ENCODE data around the gene OPTN.

Gene OPTN

DNA sequence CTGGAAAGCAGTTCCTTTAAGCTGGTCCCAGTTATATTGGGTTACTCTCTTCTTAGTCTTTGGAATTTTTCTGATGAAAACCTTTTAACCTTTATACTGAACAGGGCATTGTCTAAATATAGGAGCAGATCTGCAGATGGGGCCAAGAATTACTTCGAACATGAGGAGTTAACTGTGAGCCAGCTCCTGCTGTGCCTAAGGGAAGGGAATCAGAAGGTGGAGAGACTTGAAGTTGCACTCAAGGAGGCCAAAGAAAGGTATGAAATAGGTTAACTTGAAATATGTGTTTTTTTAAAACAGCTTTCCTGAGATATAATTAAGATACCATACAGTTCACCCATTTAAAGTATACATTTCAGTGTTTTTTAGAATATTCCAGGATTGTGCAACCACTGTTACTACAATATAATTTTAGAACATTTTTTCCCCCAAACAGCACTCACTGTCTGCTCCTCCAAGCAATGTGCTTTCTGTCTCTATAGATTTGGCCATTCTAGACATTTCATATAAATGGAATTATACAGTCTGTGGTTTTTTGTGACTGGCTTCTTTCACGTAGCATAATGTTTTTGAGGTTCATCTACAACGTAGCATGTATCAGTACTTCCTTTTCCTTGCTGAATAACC lies 18.9 kb downstream of the OPTN start:
- H3K36me3 ChIP-seq (ENCODE audit: control insufficient read depth, insufficient read depth, low read length): no peaks in the 10 kb centered on the region
- no peak overlapping the region for H3K27ac ChIP-seq (ENCODE audit: insufficient read depth, low read depth, low read length, poor library complexity, severe bottlenecking)
- H3K9me3 ChIP-seq (ENCODE audit: control insufficient read depth, low read length): no peaks in the 10 kb centered on the region
- no peaks in the 10 kb centered on the region for H3K4me1 ChIP-seq (ENCODE audit: control insufficient read depth, insufficient read depth, low read length)
- no peak overlapping the region for H3K4me3 ChIP-seq (ENCODE audit: insufficient read depth, low read depth, low read length)
- no peaks in the 10 kb centered on the region for H3K27me3 ChIP-seq (ENCODE audit: control insufficient read depth, insufficient read depth, low read length, poor library complexity, severe bottlenecking)
- WGBS, 2 experiments: 88 to 99% methylated on average over 3 of the region's 3 CpGs

GRCh38 chr10:13120786-13121499 lies 21.0 kb downstream of the OPTN start:
- Histone ChIP-seq H3K4me1 (ENCODE audit: control insufficient read depth, insufficient read depth, low read length) (no peaks in the 10 kb centered on the region), H3K36me3 (ENCODE audit: control insufficient read depth, insufficient read depth, low read length) (no peaks in the 10 kb centered on the region), H3K27ac (ENCODE audit: insufficient read depth, low read depth, low read length, poor library complexity, severe bottlenecking) (no peak overlapping the region), H3K4me3 (ENCODE audit: insufficient read depth, low read depth, low read length) (no peak overlapping the region), H3K9me3 (ENCODE audit: control insufficient read depth, low read length) (no peaks in the 10 kb centered on the region), H3K27me3 (ENCODE audit: control insufficient read depth, insufficient read depth, low read length, poor library complexity, severe bottlenecking) (no peaks in the 10 kb centered on the region)
- 78 to 80% methylated on average over 7 to 10 of the region's 10 CpGs for WGBS, 2 experiments

DNA sequence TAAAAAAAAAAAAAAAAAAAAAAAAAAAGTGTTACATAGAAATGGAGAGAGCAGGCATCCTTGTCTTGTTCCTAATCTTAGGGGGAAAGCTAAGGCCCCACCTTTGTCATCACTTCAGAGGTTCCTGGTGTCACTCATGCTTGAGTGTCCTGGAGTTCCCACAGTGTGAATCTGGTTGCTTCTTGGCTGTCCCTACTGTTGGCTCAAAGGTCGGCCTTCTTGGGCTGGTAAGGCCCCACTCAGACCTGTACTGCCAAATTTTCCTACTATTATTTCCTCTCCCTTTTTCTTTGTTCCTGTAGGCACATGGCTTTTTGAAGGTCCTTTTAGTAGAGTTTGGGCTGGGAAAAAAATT lies 21.5 kb downstream of the OPTN start:
- H3K4me1 ChIP-seq (ENCODE audit: control insufficient read depth, insufficient read depth, low read length): no peaks in the 10 kb centered on the region
- no peaks in the 10 kb centered on the region for H3K9me3 ChIP-seq (ENCODE audit: control insufficient read depth, low read length)
- H3K27me3 ChIP-seq (ENCODE audit: control insufficient read depth, insufficient read depth, low read length, poor library complexity, severe bottlenecking): no peaks in the 10 kb centered on the region
- no peaks in the 10 kb centered on the region for H3K36me3 ChIP-seq (ENCODE audit: control insufficient read depth, insufficient read depth, low read length)
- H3K27ac ChIP-seq (ENCODE audit: insufficient read depth, low read depth, low read length, poor library complexity, severe bottlenecking): no peak overlapping the region
- H3K4me3 ChIP-seq (ENCODE audit: insufficient read depth, low read depth, low read length): no peak overlapping the region
- WGBS, 2 experiments: 88 to 100% methylated on average over 1 of the region's 1 CpG

GRCh38 chr10:13136651-13137050 lies 36.7 kb downstream of the OPTN start:
- 94 to 96% methylated on average over 8 of the region's 8 CpGs for WGBS, 2 experiments
- Histone ChIP-seq H3K27me3 (ENCODE audit: control insufficient read depth, insufficient read depth, low read length, poor library complexity, severe bottlenecking) (no peaks in the 10 kb centered on the region), H3K9me3 (ENCODE audit: control insufficient read depth, low read length) (no peaks in the 10 kb centered on the region), H3K4me3 (ENCODE audit: insufficient read depth, low read depth, low read length) (no peak overlapping the region), H3K27ac (ENCODE audit: insufficient read depth, low read depth, low read length, poor library complexity, severe bottlenecking) (no peak overlapping the region), H3K4me1 (ENCODE audit: control insufficient read depth, insufficient read depth, low read length) (peaks cover 16% of the 10 kb centered on the region), H3K36me3 (ENCODE audit: control insufficient read depth, insufficient read depth, low read length) (peaks cover 3% of the 10 kb centered on the region)

DNA sequence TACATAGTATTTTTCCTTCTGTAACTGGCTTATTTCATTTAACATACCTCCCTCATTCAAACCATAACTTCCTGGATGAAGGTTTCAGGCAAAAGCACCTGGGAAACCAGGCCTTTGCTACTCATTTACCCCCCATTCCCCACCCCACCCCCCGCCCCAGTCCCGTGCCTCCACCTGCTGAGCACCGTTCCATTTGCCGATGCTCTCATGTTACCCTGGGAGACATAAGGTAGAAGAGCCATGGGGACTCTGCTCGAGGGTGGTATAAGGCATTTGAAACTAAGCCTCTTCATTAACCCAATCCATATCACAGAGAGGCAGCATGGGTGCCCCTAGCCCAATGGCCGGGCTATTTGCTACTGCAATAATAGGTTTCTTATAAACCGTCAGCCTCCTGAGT lies 39.2 kb downstream of the OPTN start:
- H3K36me3 ChIP-seq (ENCODE audit: control insufficient read depth, insufficient read depth, low read length): no peaks in the 10 kb centered on the region
- peaks cover 18% of the 10 kb centered on the region for H3K4me1 ChIP-seq (ENCODE audit: control insufficient read depth, insufficient read depth, low read length)
- 27 to 40% methylated on average over 3 to 7 of the region's 7 CpGs for WGBS, 2 experiments
- no peak overlapping the region for H3K4me3 ChIP-seq (ENCODE audit: insufficient read depth, low read depth, low read length)
- no peaks in the 10 kb centered on the region for H3K27me3 ChIP-seq (ENCODE audit: control insufficient read depth, insufficient read depth, low read length, poor library complexity, severe bottlenecking)
- peak overlapping the region; percentile 36 for H3K27ac ChIP-seq (ENCODE audit: insufficient read depth, low read depth, low read length, poor library complexity, severe bottlenecking)
- no peaks in the 10 kb centered on the region for H3K9me3 ChIP-seq (ENCODE audit: control insufficient read depth, low read length)

DNA sequence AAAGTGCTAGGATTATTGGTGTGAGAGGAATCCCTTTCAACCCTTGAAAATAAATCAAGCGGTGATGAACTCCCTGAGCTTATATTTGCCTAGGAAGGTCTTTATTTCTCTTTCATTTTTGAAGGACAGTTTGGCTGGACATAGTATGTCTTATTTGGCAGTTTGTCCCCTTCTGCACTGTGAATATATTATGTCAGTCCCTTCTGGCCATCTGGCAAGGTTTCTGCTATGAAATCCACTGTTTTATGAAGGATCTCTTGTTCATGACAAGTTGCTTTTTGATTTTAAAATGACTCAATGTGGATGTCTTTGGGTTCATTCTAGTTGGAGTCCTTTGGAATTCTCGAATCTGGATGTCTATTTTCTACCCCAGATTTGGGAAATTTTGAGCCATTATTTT lies 39.7 kb downstream of the OPTN start:
- Histone ChIP-seq H3K4me1 (ENCODE audit: control insufficient read depth, insufficient read depth, low read length) (peaks cover 18% of the 10 kb centered on the region), H3K36me3 (ENCODE audit: control insufficient read depth, insufficient read depth, low read length) (no peaks in the 10 kb centered on the region), H3K27me3 (ENCODE audit: control insufficient read depth, insufficient read depth, low read length, poor library complexity, severe bottlenecking) (no peaks in the 10 kb centered on the region), H3K27ac (ENCODE audit: insufficient read depth, low read depth, low read length, poor library complexity, severe bottlenecking) (no peak overlapping the region), H3K4me3 (ENCODE audit: insufficient read depth, low read depth, low read length) (no peak overlapping the region), H3K9me3 (ENCODE audit: control insufficient read depth, low read length) (no peaks in the 10 kb centered on the region)
- WGBS, 2 experiments: 93 to 100% methylated on average over 2 of the region's 2 CpGs

DNA sequence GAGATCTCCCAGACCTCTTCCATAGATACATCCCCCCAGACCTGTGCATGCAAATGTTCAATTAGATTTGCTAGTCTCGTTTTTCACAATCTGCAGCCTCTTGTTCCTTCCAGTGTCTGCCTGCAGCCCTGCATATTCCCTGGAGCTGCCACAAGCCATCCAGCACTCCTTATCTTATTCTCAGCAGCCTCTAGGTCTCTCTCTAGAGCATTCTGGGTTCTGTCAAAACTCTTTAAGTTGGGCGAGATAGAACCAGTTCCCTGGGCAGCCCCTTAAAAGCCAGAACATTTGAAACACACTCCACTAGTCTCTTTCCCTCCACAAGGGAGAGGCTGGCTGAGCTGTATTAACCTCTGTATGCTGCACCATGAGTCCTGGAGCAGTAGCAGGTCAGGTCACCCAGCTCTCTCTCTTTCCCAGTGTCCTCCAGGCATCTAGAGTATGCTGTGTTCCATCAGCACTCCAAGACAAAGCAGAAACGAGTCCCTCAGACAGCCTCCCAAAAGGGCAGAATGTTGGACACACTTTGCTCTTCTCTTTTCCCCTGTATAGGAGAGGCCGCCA lies 40.7 kb downstream of the OPTN start:
- Histone ChIP-seq H3K9me3 (ENCODE audit: control insufficient read depth, low read length) (no peaks in the 10 kb centered on the region), H3K27ac (ENCODE audit: insufficient read depth, low read depth, low read length, poor library complexity, severe bottlenecking) (no peak overlapping the region), H3K27me3 (ENCODE audit: control insufficient read depth, insufficient read depth, low read length, poor library complexity, severe bottlenecking) (no peaks in the 10 kb centered on the region), H3K4me1 (ENCODE audit: control insufficient read depth, insufficient read depth, low read length) (peaks cover 18% of the 10 kb centered on the region), H3K4me3 (ENCODE audit: insufficient read depth, low read depth, low read length) (no peak overlapping the region), H3K36me3 (ENCODE audit: control insufficient read depth, insufficient read depth, low read length) (no peaks in the 10 kb centered on the region)
- WGBS, 2 experiments: 88 to 89% methylated on average over 4 of the region's 4 CpGs

DNA sequence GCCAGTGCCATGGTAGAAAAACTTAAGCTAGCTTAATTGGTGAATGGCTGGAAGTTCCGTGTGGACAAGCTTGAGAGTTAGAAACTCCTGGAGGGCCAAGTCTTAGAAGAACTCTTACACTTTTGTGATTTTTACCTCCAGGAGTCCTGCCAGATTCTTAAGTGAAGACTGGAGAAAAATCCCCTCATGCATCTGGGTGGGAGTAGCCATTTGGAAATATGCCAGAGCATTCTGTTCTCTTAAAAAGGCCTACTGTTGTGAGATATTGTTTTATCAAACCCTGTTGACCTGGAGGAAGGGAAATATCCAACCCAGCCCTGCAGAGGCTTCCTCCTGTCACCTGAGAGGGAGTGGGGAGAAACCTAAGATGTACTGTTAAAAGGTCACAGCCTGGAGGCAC lies 43.8 kb downstream of the OPTN start:
- peaks cover 12% of the 10 kb centered on the region for H3K4me1 ChIP-seq (ENCODE audit: control insufficient read depth, insufficient read depth, low read length)
- H3K27ac ChIP-seq (ENCODE audit: insufficient read depth, low read depth, low read length, poor library complexity, severe bottlenecking): peak overlapping the region; percentile 33
- H3K4me3 ChIP-seq (ENCODE audit: insufficient read depth, low read depth, low read length): no peak overlapping the region
- 87 to 96% methylated on average over 1 of the region's 1 CpG for WGBS, 2 experiments
- H3K27me3 ChIP-seq (ENCODE audit: control insufficient read depth, insufficient read depth, low read length, poor library complexity, severe bottlenecking): no peaks in the 10 kb centered on the region
- no peaks in the 10 kb centered on the region for H3K36me3 ChIP-seq (ENCODE audit: control insufficient read depth, insufficient read depth, low read length)
- H3K9me3 ChIP-seq (ENCODE audit: control insufficient read depth, low read length): no peaks in the 10 kb centered on the region

DNA sequence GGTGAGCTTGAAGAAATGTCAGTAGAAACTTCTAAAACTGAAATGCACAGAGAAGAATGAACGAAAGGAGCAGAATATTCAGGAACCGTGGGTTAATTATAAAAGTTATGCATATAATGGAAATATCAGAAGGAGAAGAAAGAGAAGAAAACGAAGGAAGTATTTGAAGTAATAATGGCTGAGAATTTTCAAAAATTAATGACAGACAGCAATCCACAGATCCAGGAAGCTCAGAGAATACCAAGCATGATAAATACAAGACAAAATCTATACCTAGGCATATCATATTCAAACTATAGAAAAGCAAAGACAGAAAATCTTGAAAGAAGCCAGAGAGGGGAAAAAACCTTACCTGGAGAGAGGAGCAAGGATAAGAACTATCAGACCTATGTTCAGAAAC lies 44.9 kb downstream of the OPTN start:
- H3K27me3 ChIP-seq (ENCODE audit: control insufficient read depth, insufficient read depth, low read length, poor library complexity, severe bottlenecking): no peaks in the 10 kb centered on the region
- 72 to 79% methylated on average over 3 of the region's 3 CpGs for WGBS, 2 experiments
- no peak overlapping the region for H3K4me3 ChIP-seq (ENCODE audit: insufficient read depth, low read depth, low read length)
- H3K4me1 ChIP-seq (ENCODE audit: control insufficient read depth, insufficient read depth, low read length): peaks cover 11% of the 10 kb centered on the region
- no peak overlapping the region for H3K27ac ChIP-seq (ENCODE audit: insufficient read depth, low read depth, low read length, poor library complexity, severe bottlenecking)
- no peaks in the 10 kb centered on the region for H3K36me3 ChIP-seq (ENCODE audit: control insufficient read depth, insufficient read depth, low read length)
- no peaks in the 10 kb centered on the region for H3K9me3 ChIP-seq (ENCODE audit: control insufficient read depth, low read length)

- Histone ChIP-seq H3K4me1 (ENCODE audit: control insufficient read depth, insufficient read depth, low read length) (peaks cover 4% of the 10 kb centered on the region), H3K36me3 (ENCODE audit: control insufficient read depth, insufficient read depth, low read length) (no peaks in the 10 kb centered on the region), H3K9me3 (ENCODE audit: control insufficient read depth, low read length) (no peaks in the 10 kb centered on the region), H3K27me3 (ENCODE audit: control insufficient read depth, insufficient read depth, low read length, poor library complexity, severe bottlenecking) (no peaks in the 10 kb centered on the region), H3K27ac (ENCODE audit: insufficient read depth, low read depth, low read length, poor library complexity, severe bottlenecking) (no peak overlapping the region), H3K4me3 (ENCODE audit: insufficient read depth, low read depth, low read length) (no peak overlapping the region)
- 84 to 93% methylated on average over 1 of the region's 1 CpG for WGBS, 2 experiments
Observed at GRCh38 chr10:13146379-13146778, 46.4 kb downstream of the OPTN start.

Measured in ectodermal cell (in vitro differentiated cells).